Spinal cord (tissue), 10 donors: Measurements from ENCODE around the gene RSKR. TPM values are rescaled to one million over a fixed set of nuclear protein-coding genes. Genes with fewer than 3 reads are reported as not detected.

Source experiments
- DNase-seq, 6 donors: peaks; one replicate each; pipeline versions ENCODE4 v3.0.0 to v3.0.0-alpha.2; 2013 to 2015; ENCODE audit warnings: low spot score in 6 of 6, low read depth in 4 of 6
- H3K27ac ChIP-seq: one replicate; pipeline ENCODE4 v1.5.1; 2013; ENCODE audit warnings: low read depth, low read length, control low read depth
- H3K27me3 ChIP-seq: one replicate; pipeline ENCODE4 v1.6.1; 2013; ENCODE audit warnings: low read length; ENCODE audit not compliant: control insufficient read depth, insufficient read depth
- H3K36me3 ChIP-seq: one replicate; pipeline ENCODE4 v1.6.1; 2013; ENCODE audit warnings: low read length; ENCODE audit not compliant: control insufficient read depth, insufficient read depth
- H3K4me1 ChIP-seq: one replicate; pipeline ENCODE4 v1.6.1; 2013; ENCODE audit warnings: low read length; ENCODE audit not compliant: control insufficient read depth, insufficient read depth
- H3K4me3 ChIP-seq: one replicate; pipeline ENCODE4 v1.5.1; 2013; ENCODE audit warnings: low read depth, low read length, control low read depth
- H3K9me3 ChIP-seq: one replicate; pipeline ENCODE4 v1.6.1; 2013; ENCODE audit warnings: low read length; ENCODE audit not compliant: control insufficient read depth, insufficient read depth
- WGBS: methylation state at CpG from one replicate; pipeline ENCODE4 v1.1.5; 2013; ENCODE audit warnings: missing lambda C conversion rate; ENCODE audit not compliant: insufficient coverage; 5-methylcytosine and 5-hydroxymethylcytosine counted together
- polyA plus RNA-seq, 2 donors: library from polyadenylated mRNA; unstranded; fragments of 120-200 nt; gene quantifications; one replicate each; pipeline ENCODE4 v1.2.1, GENCODE V29; 2013; ENCODE audit not compliant: insufficient read length in 2 of 2
- total RNA-seq, 2 donors: library from RNA; depleted of rRNA in 1 of 2; stranded (reverse); fragments of 120-200 nt in 1 of 2; fragments of >200 nt in 1 of 2; gene quantifications; one replicate each; pipeline versions ENCODE4 v1.2.3 to v1.2.4, GENCODE V29; 2013 to 2014
- donor health status: healthy.

RSKR gene
- total and polyA plus RNA-seq, 4 donors, result 12.4 to 51.0 (median 17.6) TPM

GRCh38 chr17:28573966-28574480, 40.0 kb downstream of the RSKR start:
- Histone ChIP-seq H3K9me3 (no peaks in the 10 kb centered on the region), H3K27ac (no peak overlapping the region), H3K4me3 (no peak overlapping the region), H3K4me1 (peaks cover 63% of the 10 kb centered on the region), H3K36me3 (peaks cover 34% of the 10 kb centered on the region), H3K27me3 (no peaks in the 10 kb centered on the region)
- no peak for DNase-seq
- WGBS, result 97% methylated on average over 5 of the region's 6 CpGs

DNA sequence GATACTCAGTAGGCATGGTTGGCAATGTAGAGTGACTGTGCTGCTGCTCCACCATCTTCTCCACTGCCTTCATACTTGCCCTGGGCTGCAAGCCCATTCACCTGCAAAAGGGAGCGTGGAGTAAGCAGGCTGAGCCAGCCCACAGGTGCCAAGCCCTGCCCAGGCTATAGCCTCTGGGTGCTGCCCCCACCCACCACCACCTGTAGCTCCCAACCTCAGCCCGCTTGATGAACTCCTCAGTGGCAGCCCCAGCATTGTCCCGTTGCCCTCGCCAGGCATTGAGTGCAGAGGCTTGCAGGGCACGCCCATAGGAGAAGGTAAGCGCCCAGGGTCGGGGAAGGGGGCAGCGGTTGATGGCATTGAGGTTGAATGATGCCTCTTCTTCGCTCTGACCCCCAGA, 40.5 kb downstream of the RSKR start:
- Histone ChIP-seq H3K36me3 (peaks cover 30% of the 10 kb centered on the region), H3K9me3 (no peaks in the 10 kb centered on the region), H3K4me3 (no peak overlapping the region), H3K27ac (no peak overlapping the region), H3K27me3 (no peaks in the 10 kb centered on the region), H3K4me1 (peaks cover 63% of the 10 kb centered on the region)
- DNase-seq, result no peak
- WGBS, result 92% methylated on average over 8 of the region's 9 CpGs

DNA sequence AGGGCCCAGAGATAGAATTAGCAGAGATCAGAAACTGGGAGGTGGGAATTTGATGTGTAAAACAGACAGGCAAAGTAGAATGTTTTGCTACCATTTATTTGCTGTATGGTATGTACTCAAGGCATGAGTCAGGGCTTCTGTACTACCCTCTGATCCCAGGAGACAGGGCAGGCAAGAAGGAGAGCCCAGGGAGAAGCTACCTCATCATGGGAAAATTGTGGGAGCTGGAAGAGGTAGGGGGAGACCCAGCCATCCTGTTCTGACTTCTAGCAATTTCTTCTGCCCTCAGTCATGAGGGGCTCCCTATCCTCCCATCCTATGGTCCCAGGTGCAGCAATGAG, 41.0 kb downstream of the RSKR start:
- no peak overlapping the region for H3K4me3 ChIP-seq
- no peaks in the 10 kb centered on the region for H3K27me3 ChIP-seq
- peaks cover 26% of the 10 kb centered on the region for H3K36me3 ChIP-seq
- no peak overlapping the region for H3K27ac ChIP-seq
- DNase-seq, result no peak
- peaks cover 63% of the 10 kb centered on the region for H3K4me1 ChIP-seq
- no peaks in the 10 kb centered on the region for H3K9me3 ChIP-seq

DNA sequence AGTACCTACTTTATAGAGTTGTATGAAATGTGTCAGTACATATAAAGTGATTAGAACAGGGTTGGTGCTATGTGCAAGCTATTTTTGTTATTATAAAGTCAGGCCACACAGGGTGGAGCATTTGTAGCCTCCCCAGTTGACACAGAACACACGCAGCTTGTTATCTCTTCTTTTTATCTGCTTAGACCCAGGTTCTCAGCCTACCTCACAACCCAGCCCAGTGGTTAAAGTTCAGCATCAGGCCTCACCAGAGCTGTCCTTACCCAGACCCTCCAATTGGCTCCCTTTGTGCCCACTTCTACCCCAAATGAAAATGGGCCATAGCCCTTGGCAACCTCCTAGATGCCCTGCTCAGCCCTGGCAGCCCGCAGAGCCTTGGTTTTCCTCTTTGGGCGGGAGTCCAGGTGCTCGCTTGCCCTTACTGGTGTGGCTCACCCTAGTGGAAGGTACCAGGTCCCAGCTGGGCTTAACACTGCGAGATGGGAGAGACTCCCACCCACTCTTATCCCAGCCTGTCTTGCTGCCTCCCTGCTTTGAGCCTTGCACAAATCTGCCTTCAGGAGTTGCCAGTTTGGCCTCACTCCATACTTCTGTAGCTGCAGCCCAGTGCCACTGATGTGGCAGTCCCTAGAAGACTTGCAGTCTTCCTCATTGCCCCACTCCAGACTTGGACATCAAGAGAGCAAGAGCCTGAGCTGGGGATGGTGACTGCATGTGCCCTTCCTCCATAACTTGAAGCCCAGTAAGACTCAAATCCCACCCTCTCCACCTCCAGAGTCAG, 41.5 kb downstream of the RSKR start:
- no peak for DNase-seq
- no peak overlapping the region for H3K27ac ChIP-seq
- no peak overlapping the region for H3K4me3 ChIP-seq
- WGBS, result 80% methylated on average over 5 of the region's 5 CpGs
- H3K36me3 ChIP-seq, result peaks cover 26% of the 10 kb centered on the region
- no peaks in the 10 kb centered on the region for H3K27me3 ChIP-seq
- peaks cover 59% of the 10 kb centered on the region for H3K4me1 ChIP-seq
- H3K9me3 ChIP-seq, result no peaks in the 10 kb centered on the region

- peak within 1 kb of the TSS; percentile 94 for H3K4me3 ChIP-seq
- peaks cover 50% of the 10 kb centered on the region for H3K4me1 ChIP-seq
- WGBS, result under 1% methylated on average over 46 of the region's 49 CpGs
- H3K27me3 ChIP-seq, result no peaks in the 10 kb centered on the region
- peak in 4 of 6 donors; percentile 86 to 98 (median 93) for DNase-seq
- H3K9me3 ChIP-seq, result no peaks in the 10 kb centered on the region
- peaks cover 29% of the 10 kb centered on the region for H3K36me3 ChIP-seq
- H3K27ac ChIP-seq, result peak within 1 kb of the TSS; percentile 75
Observed at GRCh38 chr17:28571361-28572122, 42.4 kb downstream of the RSKR start, which contains the start of gene PIGS. TSS of gene PIGS (minus strand) at chr17:28571524. CDS start at chr17:28571496, 28 bp downstream.

- H3K9me3 ChIP-seq, result no peaks in the 10 kb centered on the region
- H3K4me1 ChIP-seq, result peaks cover 46% of the 10 kb centered on the region
- peak in 1 of 6 donors; percentile 64 for DNase-seq
- H3K27ac ChIP-seq, result peak overlapping the region; percentile 75
- peaks cover 30% of the 10 kb centered on the region for H3K36me3 ChIP-seq
- no peaks in the 10 kb centered on the region for H3K27me3 ChIP-seq
- WGBS, result 1% methylated on average over 39 of the region's 39 CpGs
- peak overlapping the region; percentile 94 for H3K4me3 ChIP-seq
Observed at GRCh38 chr17:28570716-28571360, 43.1 kb downstream of the RSKR start.

- peaks cover 29% of the 10 kb centered on the region for H3K36me3 ChIP-seq
- no peak for DNase-seq
Observed at GRCh38 chr17:28569446-28569845, 44.5 kb downstream of the RSKR start.

DNA sequence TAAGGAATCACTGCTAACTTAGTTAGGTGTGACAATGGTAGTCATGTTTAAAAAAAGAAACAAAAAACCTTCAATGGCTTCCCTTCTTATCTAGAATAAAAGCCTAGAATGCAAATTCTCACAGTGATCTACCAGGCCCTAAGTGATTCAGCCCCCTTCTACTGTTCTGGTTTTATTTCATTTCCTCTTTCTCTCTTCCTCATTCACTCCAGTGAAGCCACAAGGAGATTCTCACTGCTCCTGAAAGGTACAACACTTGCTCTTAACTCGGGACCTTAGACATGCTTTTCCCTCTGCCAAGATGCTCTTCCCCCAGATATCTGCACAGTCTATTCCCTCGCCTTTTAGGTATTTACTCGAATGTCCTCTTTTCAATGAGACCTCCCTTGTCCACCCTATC, 46.4 kb downstream of the RSKR start:
- Histone ChIP-seq H3K9me3 (no peaks in the 10 kb centered on the region), H3K27ac (no peak overlapping the region), H3K27me3 (no peaks in the 10 kb centered on the region), H3K4me1 (peaks cover 20% of the 10 kb centered on the region), H3K4me3 (no peak overlapping the region), H3K36me3 (peaks cover 28% of the 10 kb centered on the region)
- DNase-seq, result no peak
- WGBS, result 100% methylated on average over 3 of the region's 3 CpGs

More at GRCh38 chr17:28569446-28569845, 44.5 kb downstream of the RSKR start:
- Histone ChIP-seq H3K27ac (no peak overlapping the region), H3K27me3 (no peaks in the 10 kb centered on the region), H3K9me3 (no peaks in the 10 kb centered on the region), H3K4me3 (no peak overlapping the region), H3K4me1 (peaks cover 36% of the 10 kb centered on the region)
- WGBS, result no CpG with 5 or more reads among the region's 1 CpG

DNA sequence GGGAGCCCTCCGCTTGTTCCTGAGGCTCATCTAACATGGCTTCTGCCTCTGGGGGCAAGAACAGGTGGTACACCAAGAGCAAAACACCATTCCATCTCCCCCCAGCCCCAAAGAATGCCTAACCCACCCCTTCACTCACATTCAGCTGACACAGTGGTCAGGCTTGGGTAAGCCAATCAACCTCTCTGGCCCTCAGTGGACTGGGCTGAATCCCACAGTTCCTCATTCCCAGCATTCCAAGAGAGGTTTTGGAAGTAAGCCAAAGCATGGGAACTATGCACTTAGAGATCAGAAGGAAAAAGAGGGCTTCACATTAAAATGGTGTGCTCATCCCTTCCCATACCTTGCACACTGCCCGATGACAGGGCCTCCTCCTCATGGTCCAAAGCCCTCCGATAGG, 50.5 kb downstream of the RSKR start:
- H3K4me3 ChIP-seq, result no peak overlapping the region
- no peak for DNase-seq
- H3K27me3 ChIP-seq, result no peaks in the 10 kb centered on the region
- H3K9me3 ChIP-seq, result no peaks in the 10 kb centered on the region
- H3K4me1 ChIP-seq, result peaks cover 4% of the 10 kb centered on the region
- peaks cover 49% of the 10 kb centered on the region for H3K36me3 ChIP-seq
- no peak overlapping the region for H3K27ac ChIP-seq
- WGBS, result 100% methylated on average over 1 of the region's 3 CpGs
